Fibroblast of skin of right biceps (primary cell): ENCODE measurements around the gene BUB1.
"Not testable (repeated sequence)": the region's sequence is repeated elsewhere in the genome, so short reads cannot be mapped to it uniquely, and the experiment has no call there.

Experiments used
- DNase-seq: peaks from one replicate; pipeline ENCODE4 v3.0.0-alpha.2; 2013

Gene BUB1

GRCh38 chr2:110677530-110678456 lies at the start of gene BUB1:
Gene BUB1, minus strand, starts transcription at chr2:110678063. Its CDS starts 68 bp downstream, at chr2:110677995.
- peak; percentile 96 for DNase-seq

- no peak for DNase-seq
These were observed 48.4 kb upstream of the BUB1 start for GRCh38 chr2:110726285-110726684.

GRCh38 chr2:110725859-110726258 lies 48.0 kb upstream of the BUB1 start:
- DNase-seq = no peak

- no peak for DNase-seq
These were observed 47.5 kb upstream of the BUB1 start for GRCh38 chr2:110725370-110725769.

- no peak for DNase-seq
These were observed 47.0 kb upstream of the BUB1 start for GRCh38 chr2:110724820-110725219.

- no peak for DNase-seq
These were observed 42.7 kb upstream of the BUB1 start for GRCh38 chr2:110720547-110720946.

GRCh38 chr2:110718990-110719389 lies 41.1 kb upstream of the BUB1 start:
- no peak for DNase-seq

GRCh38 chr2:110718382-110718781 lies 40.5 kb upstream of the BUB1 start:
- no peak for DNase-seq

- no peak for DNase-seq
These were observed 39.9 kb upstream of the BUB1 start for GRCh38 chr2:110717734-110718133.

- peak; percentile 61 for DNase-seq
These were observed 39.2 kb upstream of the BUB1 start for GRCh38 chr2:110716959-110717645.

GRCh38 chr2:110714452-110715224 lies 36.8 kb upstream of the BUB1 start:
- no peak for DNase-seq

GRCh38 chr2:110713513-110714362 lies 35.9 kb upstream of the BUB1 start:
- DNase-seq = no peak

- no peak for DNase-seq
These were observed 34.9 kb upstream of the BUB1 start for GRCh38 chr2:110712737-110713136.

- DNase-seq = no peak
These were observed 30.6 kb upstream of the BUB1 start for GRCh38 chr2:110708455-110708854.

GRCh38 chr2:110707386-110707965 lies 29.6 kb upstream of the BUB1 start:
- DNase-seq = no peak

GRCh38 chr2:110702514-110703380 lies 24.9 kb upstream of the BUB1 start:
- no peak for DNase-seq

- not testable (repeated sequence) for DNase-seq
These were observed 20.4 kb upstream of the BUB1 start for GRCh38 chr2:110698253-110698652.

- not testable (repeated sequence) for DNase-seq
These were observed 17.5 kb upstream of the BUB1 start for GRCh38 chr2:110695146-110695898.

- DNase-seq = no peak
These were observed 13.9 kb upstream of the BUB1 start for GRCh38 chr2:110691612-110692258.
